Body of pancreas (tissue), 4 donors: ENCODE data around the gene BEGAIN.

Experiments
- CTCF ChIP-seq, 7 experiments: fragments of 450-650 bp in 4 of 7; fragments of 200-600 bp in 3 of 7; sonication (generic) in 3 of 7; IDR thresholded peaks; one replicate each; pipeline ENCODE4 v1.5.1; 2016 to 2019; ENCODE audit warnings: antibody characterized with exemption in 7 of 7
- POLR2A ChIP-seq, 3 donors: fragments of 450-650 bp; IDR thresholded peaks; one replicate each; pipeline ENCODE4 v1.6.1; 2016; ENCODE audit warnings: antibody characterized with exemption in 3 of 3, mild to moderate bottlenecking in 2 of 3

GRCh38 chr14:100533656-100534485, 53.3 kb downstream of the BEGAIN start:
- TF ChIP-seq POLR2A (IDR thresholded peaks at IDR 0.05), result peak in 1 of 3 donors; percentile 34
- no peak for TF ChIP-seq CTCF (IDR thresholded peaks at IDR 0.05)
